Measurements from ENCODE around the gene ADGRD1. TPM values are rescaled to one million over a fixed set of nuclear protein-coding genes. Genes with fewer than 3 reads are reported as not detected.
"Not testable (repeated sequence)": the region's sequence is repeated elsewhere in the genome, so short reads cannot be mapped to it uniquely, and the experiment has no call there.

The ADGRD1 gene
- total and polyA plus RNA-seq, 7 donors, result 0.46 to 22.5 (median 7.2) TPM

- Histone ChIP-seq H3K9me3 (no peaks in the 10 kb centered on the region), H3K27ac (peak overlapping the region in 3 of 4 donors; percentile 7 to 36 (median 28)), H3K36me3 (peaks cover 0 to 14% (median 0%) of the 10 kb centered on the region in 4 donors), H3K4me1 (peaks cover 0 to 11% (median 6%) of the 10 kb centered on the region in 4 donors), H3K4me3 (no peak overlapping the region), H3K27me3 (no peaks in the 10 kb centered on the region)
- DNase-seq, result peak; percentile 73
- intact Hi-C loops (cut with DNase I), result no loop called here
- 34 to 53% methylated on average over 15 of the region's 15 CpGs for WGBS, 2 donors
- no peak for TF ChIP-seq POLR2A (IDR thresholded peaks at IDR 0.05)
- TF ChIP-seq POLR2AphosphoS5 (IDR thresholded peaks at IDR 0.05), result peak in 2 of 4 donors; percentile 10 to 15
- peak in 1 of 4 experiments; percentile 13 for TF ChIP-seq CTCF (IDR thresholded peaks at IDR 0.05)
Measured at GRCh38 chr12:131116468-131117117, 162.9 kb downstream of the ADGRD1 start.

GRCh38 chr12:131117438-131118245 is 163.9 kb downstream of the ADGRD1 start:
- 82 to 94% methylated on average over 7 of the region's 7 CpGs for WGBS, 2 donors
- intact Hi-C loops (cut with DNase I), result no loop called here
- Histone ChIP-seq H3K36me3 (peaks cover 0 to 14% (median 0%) of the 10 kb centered on the region in 4 donors), H3K9me3 (no peaks in the 10 kb centered on the region), H3K27me3 (no peaks in the 10 kb centered on the region), H3K4me1 (peaks cover 0 to 11% (median 6%) of the 10 kb centered on the region in 4 donors), H3K4me3 (no peak overlapping the region), H3K27ac (peak overlapping the region in 3 of 4 donors; percentile 1 to 27 (median 2))
- TF ChIP-seq CTCF (IDR thresholded peaks at IDR 0.05) (no peak), POLR2AphosphoS5 (IDR thresholded peaks at IDR 0.05) (no peak), EP300 (IDR thresholded peaks at IDR 0.05) (no peak), POLR2A (IDR thresholded peaks at IDR 0.05) (no peak)
- peak; percentile 30 for DNase-seq

GRCh38 chr12:131118371-131118770 is 164.7 kb downstream of the ADGRD1 start:
- no peaks in the 10 kb centered on the region for H3K27me3 ChIP-seq
- peaks cover 0 to 14% (median 0%) of the 10 kb centered on the region in 4 donors for H3K36me3 ChIP-seq
- 71 to 73% methylated on average over 9 of the region's 9 CpGs for WGBS, 2 donors

GRCh38 chr12:131119345-131119744 is 165.6 kb downstream of the ADGRD1 start:
- WGBS, 2 donors, result 88 to 91% methylated on average over 8 of the region's 8 CpGs
- H3K27me3 ChIP-seq; H3K9me3 ChIP-seq; H3K27ac ChIP-seq; H3K4me3 ChIP-seq; intact Hi-C loops (cut with DNase I): not testable (repeated sequence)
- Histone ChIP-seq H3K36me3 (peaks cover 0 to 14% (median 0%) of the 10 kb centered on the region in 4 donors), H3K4me1 (peaks cover 0 to 11% (median 6%) of the 10 kb centered on the region in 4 donors)
- peak; percentile 7 for DNase-seq

More at GRCh38 chr12:131118371-131118770, 164.7 kb downstream of the ADGRD1 start:
- TF ChIP-seq POLR2A (IDR thresholded peaks at IDR 0.05), result no peak
- TF ChIP-seq EP300 (IDR thresholded peaks at IDR 0.05), result no peak
- no peak for TF ChIP-seq CTCF (IDR thresholded peaks at IDR 0.05)
- no peak for TF ChIP-seq POLR2AphosphoS5 (IDR thresholded peaks at IDR 0.05)
- Histone ChIP-seq H3K9me3 (no peaks in the 10 kb centered on the region), H3K27ac (no peak overlapping the region), H3K4me3 (no peak overlapping the region), H3K4me1 (peaks cover 0 to 11% (median 6%) of the 10 kb centered on the region in 4 donors)
- peak; percentile 59 for DNase-seq
- intact Hi-C loops (cut with DNase I), result no loop called here

GRCh38 chr12:131119936-131120335 is 166.2 kb downstream of the ADGRD1 start:
- TF ChIP-seq POLR2A (IDR thresholded peaks at IDR 0.05) (no peak), POLR2AphosphoS5 (IDR thresholded peaks at IDR 0.05) (no peak), CTCF (IDR thresholded peaks at IDR 0.05) (no peak), EP300 (IDR thresholded peaks at IDR 0.05) (no peak)
- Histone ChIP-seq H3K27me3 (no peaks in the 10 kb centered on the region), H3K9me3 (no peaks in the 10 kb centered on the region), H3K36me3 (peaks cover 0 to 14% (median 0%) of the 10 kb centered on the region in 4 donors), H3K4me3 (no peak overlapping the region), H3K4me1 (peaks cover 0 to 11% (median 6%) of the 10 kb centered on the region in 4 donors), H3K27ac (no peak overlapping the region)
- peak; percentile 58 for DNase-seq
- intact Hi-C loops (cut with DNase I), result no loop called here
- WGBS, 2 donors, result 89 to 94% methylated on average over 8 of the region's 8 CpGs
